GM19025 (cell line): ENCODE measurements around the gene NDC80.
A peak's percentile ranks its signal among the peaks of the same experiment; 100 is the strongest.

Experiments
- ATAC-seq: cut with Tn5 transposase; IDR thresholded peaks from one replicate; pipeline ENCODE4 v1.9.1; 2021; ENCODE audit warnings: mild to moderate bottlenecking, low read depth, moderate library complexity; ENCODE audit not compliant: unreplicated experiment

The NDC80 gene

GRCh38 chr18:2555895-2556294, 15.5 kb upstream of the NDC80 start:
- ATAC-seq, result no peak

DNA sequence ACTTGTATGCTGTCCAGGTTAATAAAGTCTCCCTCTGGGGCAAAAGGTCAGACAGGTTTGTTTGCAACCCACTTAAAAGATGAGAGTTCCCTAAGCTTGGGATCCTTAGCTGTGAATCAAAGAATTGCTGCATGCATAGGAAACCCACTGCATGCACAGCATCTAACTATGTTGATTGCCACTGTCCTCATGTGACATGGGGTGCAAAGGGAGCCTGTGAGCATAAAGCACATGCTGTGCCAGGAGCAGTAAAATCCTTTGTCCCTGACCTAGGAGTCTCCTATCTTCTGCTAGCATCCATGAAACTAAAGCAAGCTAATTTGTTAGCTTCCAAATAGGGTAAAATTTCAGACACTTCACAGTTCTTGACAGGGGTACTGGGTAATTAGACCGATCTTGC, 13.8 kb upstream of the NDC80 start:
- no peak for ATAC-seq

DNA sequence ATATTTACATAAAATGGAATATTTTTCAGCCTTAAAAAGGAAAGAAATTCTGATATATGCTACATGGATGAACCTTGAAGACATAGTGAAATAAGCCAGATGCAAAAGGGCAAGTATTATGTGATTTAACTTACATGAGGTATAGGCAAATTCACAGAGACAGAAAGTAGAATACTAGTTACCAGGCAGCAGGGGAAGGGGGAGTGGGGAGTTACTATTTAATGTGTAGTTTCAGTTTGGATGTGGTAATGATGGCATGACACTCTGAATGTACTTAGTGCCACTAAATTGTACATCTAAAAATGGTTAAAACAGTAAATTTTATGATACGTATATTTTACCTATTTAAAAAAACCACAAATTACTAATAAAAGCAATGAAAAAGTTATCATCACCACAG, 12.1 kb upstream of the NDC80 start:
- no peak for ATAC-seq

DNA sequence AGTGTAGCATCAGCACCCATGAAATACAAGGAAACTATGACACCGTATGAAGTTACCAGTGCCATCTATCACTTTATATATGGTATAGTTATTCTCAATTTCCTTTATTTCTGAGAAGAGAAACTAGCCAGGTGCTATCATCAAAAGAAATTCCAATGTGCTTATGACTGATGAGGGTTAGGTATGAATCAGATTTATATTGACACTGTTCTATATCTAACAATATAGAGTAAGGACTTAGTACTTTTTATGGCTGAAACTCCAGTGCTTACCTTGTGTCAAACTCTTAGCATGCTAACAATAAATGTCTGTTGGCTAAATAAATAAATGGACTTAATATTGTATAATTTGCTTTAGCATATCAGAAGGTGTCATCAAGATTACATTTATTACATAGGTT, 7.0 kb upstream of the NDC80 start:
- ATAC-seq, result no peak

DNA sequence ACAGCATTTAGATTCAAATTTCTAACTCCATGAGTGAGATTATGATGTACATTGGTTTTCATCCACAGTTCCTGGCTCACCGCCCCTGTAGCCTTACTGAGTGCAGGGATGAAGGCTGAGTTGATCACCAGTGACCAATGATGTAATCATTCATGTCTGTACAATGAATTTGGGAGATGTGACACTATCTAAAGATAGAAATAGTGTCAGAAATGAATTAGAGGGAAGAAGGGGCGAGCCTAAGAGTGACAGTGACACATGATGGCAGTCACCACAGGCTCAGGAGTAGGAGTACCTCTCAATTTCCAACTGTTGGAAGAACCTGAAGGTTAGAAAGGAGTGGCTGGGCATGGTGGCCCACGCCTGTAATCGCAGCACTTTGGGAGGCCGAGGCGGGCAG, 3.2 kb upstream of the NDC80 start:
- ATAC-seq, result no peak

DNA sequence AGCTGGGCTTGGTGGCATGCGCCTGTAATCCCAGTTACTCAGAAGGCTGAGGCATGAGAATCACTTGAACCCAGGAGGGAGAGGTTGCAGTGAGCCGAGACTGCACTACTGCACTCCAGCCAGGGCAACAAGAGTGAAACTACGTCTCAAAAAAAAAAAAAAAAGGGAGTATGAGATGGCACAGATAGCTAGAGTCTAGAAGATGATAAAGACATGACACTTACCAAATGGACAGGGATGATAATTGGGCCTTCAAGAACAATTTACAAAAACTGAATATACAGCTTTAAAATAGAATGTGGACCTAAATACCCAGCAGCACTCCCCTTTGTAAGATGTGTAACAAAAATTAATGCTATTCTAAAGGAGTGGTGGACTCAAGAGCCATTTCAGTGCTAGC, 2.8 kb upstream of the NDC80 start:
- no peak for ATAC-seq

DNA sequence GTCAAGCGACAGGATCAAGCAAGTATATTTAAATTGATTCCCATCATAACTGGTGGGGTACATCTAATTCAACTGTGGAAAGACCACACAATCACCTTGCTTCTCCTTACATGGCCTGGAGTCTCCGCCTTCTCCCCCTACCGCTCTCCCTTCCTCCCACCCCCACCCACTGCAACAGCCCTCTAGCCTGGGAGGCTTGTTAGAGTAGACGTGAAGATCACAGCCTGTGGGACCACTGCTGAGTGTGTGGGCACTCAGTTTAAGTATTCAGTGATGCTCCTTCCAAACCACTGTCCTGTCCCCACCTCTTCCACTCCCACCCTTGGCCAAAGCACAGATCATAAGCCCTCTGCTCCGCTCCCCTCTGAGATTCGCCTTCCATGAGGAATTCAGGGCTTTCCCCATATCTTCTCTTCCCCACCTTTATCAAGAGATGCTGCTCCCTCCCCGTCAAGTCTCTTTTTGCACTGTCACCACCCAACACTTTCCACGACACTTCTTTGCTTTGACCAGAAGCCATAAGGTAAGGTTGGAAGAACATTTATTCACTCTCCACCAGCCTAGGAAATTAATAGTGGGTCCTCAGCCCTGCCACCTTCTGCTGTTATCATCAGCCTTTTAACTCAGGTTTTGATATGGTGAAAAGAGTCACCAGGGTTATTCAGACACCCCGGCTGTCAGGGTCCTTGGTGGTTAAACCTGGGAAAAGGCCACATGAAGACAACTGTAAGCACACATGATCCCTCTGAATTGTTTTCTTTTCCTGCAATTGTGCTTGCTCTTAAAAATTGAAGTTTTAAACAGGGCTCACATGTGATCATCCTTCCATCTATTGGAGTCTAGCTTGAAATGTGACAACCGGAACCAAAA, 1.8 kb upstream of the NDC80 start:
- ATAC-seq, result no peak

DNA sequence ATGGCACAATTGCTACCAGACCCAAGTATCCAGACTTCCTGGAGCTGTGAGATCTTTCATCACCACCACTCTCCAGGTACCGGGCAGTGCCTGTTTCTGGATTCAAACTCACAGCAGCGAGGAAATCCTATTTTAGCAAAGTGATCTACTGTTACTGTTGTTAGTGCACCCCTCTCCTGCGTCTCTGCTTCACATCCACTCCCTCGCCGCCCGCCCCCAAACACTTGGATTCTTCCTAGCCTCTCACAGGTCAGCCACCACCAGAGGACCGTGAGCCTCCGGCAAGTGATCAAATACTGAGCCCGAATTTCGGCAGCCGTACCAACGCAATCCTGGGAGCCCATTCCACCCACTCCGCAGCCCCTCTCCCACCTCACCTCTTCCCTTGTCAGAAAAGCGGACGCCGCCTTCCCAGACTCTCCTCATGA, 571 bp upstream of the NDC80 start:
- ATAC-seq, result peak; percentile 28

DNA sequence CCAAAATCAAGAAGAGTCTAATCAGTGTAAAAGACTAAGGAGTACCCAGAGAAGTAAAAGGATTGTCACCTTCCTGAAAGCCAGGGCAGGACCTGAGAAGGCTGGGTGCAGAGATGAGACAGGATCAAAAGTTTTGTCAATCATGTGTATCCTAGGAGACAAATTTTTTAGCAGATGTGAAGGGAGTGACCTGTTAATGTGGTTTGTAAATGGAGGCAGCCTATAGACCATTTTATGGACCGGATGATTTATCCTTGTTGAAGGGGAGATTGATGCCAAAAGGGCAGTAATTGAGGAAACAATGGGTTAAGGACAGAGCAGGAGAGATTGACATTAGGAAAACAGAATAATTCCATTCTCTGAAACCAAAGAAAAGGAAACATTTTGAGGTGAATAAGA, 813 bp downstream of the NDC80 start:
- no peak for ATAC-seq

DNA sequence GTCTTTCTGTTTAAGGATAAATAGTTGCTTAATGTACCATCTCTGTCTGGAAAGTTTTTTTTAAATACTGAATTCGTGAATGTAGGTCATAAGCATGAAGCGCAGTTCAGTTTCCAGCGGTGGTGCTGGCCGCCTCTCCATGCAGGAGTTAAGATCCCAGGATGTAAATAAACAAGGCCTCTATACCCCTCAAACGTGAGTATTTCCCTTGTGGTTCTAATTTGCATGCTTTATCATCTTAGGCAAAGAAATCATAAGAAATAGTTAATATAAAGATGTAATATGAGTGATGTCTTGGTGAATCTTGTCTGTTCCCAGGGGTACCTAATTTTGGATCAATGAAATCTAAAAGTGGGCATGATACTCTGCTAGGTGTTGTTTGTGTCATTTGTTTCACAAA, 1.5 kb downstream of the NDC80 start:
- ATAC-seq, result no peak

DNA sequence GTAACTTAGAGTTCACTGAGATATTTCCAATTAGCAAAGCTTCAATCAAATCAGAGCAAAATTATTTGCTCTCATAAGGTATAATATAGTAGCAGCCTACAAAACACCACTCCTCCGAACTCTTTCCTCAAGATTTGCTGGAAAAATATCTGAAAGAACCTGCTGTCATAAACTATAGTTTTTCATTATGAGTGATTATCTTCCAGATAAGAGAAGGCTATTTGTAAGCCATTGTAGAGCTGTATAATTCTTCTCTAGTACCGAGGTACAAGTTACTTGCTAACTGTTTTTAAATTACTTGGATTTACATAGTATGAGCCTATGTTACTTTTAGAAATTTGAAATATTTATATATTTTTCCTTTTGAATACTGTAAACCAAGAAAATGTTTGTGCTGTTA, 2.1 kb downstream of the NDC80 start:
- no peak for ATAC-seq

- ATAC-seq, result no peak
These were observed 16.4 kb downstream of the NDC80 start for GRCh38 chr18:2587788-2588187.

- ATAC-seq, result no peak
These were observed 17.4 kb downstream of the NDC80 start for GRCh38 chr18:2588666-2589344.

DNA sequence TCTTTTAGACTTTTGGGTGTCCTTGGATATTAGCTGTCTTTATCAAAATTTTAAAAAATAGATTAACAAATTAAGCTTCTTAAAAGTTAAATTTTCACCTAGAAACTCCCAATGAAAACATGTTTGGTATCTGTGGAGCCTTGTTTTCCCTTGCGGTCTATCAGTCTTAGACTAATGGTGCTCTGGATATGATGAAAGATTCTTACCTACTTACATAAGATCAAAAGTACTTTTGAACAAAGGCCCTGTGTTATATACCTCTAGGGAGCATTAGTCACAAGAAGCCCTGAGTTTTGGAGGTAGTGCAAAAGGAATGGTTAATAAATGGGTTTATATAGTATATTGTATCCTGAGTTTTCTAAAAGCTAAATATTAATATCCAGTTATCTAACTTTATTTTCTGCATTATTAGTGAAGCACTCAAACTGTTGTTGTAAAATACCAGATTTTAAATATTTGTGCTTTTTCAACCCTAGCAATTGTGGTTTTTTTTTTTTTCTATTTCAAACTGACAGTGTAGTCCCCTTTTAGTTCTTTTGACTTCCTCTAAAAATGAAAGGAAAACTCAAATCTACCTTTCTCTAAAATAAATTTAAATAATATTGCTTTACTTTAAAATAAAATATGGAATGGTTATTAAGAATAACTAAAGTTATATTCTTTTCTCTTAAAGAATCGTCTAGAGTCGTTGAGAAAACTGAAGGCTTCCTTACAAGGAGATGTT, 18.1 kb downstream of the NDC80 start:
- ATAC-seq, result no peak

GRCh38 chr18:2590303-2590702, 18.9 kb downstream of the NDC80 start:
- ATAC-seq, result no peak

- no peak for ATAC-seq
These were observed 26.3 kb downstream of the NDC80 start for GRCh38 chr18:2597639-2598038.

DNA sequence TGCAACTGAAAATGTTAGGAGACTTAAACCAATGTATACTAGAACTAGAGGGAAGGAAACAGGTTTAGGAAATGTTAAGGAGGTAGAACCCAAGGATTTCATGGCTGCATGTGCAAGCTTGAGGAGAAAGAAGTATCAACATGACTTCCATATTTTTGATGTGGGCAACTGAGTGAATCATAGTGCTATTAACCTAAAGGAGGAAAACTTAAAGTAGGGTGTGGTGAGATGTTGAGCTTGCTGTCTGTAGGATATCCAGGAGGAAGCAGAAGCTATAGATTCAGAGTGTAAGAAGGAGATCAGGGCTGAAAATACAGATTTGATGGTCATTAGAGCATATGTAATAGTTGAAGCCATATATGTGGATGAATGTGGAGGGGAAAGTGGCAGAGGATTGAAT, 31.5 kb downstream of the NDC80 start:
- ATAC-seq, result no peak

DNA sequence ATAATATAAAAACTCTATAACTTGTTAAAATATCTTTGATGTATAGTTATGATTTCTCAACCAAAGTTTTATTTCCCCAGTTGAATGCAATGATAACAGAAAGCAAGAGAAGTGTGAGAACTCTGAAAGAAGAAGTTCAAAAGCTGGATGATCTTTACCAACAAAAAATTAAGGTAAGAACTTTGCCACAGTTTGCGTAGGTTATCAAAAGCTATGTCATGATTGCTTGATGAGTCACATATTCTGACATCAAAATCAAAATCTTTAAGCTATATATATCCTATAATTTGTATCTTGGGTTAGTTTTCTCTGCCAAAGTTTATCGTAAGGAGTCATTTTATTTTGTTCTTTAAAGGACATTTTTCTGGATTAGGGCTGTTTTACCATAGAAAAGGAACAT, 35.0 kb downstream of the NDC80 start:
- no peak for ATAC-seq

GRCh38 chr18:2609604-2610003, 38.2 kb downstream of the NDC80 start:
- ATAC-seq, result no peak

- no peak for ATAC-seq
These were observed 39.2 kb downstream of the NDC80 start for GRCh38 chr18:2610549-2610948.

DNA sequence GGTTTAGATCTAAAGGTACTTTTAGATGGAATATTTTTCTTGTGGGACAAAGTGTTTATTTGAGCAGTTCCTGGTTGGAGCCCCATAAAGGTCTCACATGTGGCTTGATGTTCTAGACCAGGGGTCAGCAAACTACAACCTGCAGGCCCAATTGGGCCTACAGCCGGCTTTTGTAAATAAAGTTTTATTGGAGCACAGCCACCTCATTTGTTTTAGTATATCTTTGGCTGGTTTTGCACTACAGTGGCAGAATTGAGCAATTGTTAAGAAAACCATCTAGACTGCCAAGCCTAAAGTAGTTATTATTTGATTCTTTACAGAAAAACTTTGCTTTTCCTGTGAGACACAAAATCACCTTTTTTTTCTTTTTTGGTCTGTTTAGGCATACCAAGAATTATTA, 41.6 kb downstream of the NDC80 start:
- no peak for ATAC-seq
